CD4-positive, alpha-beta T cell treated with Interleukin-15 for 1 hour (primary cell): ENCODE data around the gene APOBEC3B.
"Not testable (repeated sequence)": the region's sequence is repeated elsewhere in the genome, so short reads cannot be mapped to it uniquely, and the experiment has no call there.

Source experiments
- DNase-seq: peaks from one replicate; pipeline ENCODE4 v3.0.0-alpha.2; 2020

APOBEC3B gene

GRCh38 chr22:39037071-39037470 is 54.9 kb downstream of the APOBEC3B start:
- not testable (repeated sequence) for DNase-seq

GRCh38 chr22:39039306-39040126 is 57.4 kb downstream of the APOBEC3B start:
- no peak for DNase-seq

GRCh38 chr22:39040155-39040537 is 58.0 kb downstream of the APOBEC3B start:
- not testable (repeated sequence) for DNase-seq

GRCh38 chr22:39040538-39041296 is 58.6 kb downstream of the APOBEC3B start, which contains the start of gene APOBEC3F:
APOBEC3F (plus strand) TSS chr22:39040864; CDS start chr22:39040961, 97 bp downstream.
- DNase-seq: peak; percentile 83

- DNase-seq: no peak
Observed at GRCh38 chr22:39041908-39042307, 59.8 kb downstream of the APOBEC3B start.
